Measurements from ENCODE around the gene L3MBTL4. TPM values are rescaled to one million over a fixed set of nuclear protein-coding genes. Genes with fewer than 3 reads are reported as not detected.

L3MBTL4 gene
- total RNA-seq, 1 experiment from 2014 or later: not detected

DNA sequence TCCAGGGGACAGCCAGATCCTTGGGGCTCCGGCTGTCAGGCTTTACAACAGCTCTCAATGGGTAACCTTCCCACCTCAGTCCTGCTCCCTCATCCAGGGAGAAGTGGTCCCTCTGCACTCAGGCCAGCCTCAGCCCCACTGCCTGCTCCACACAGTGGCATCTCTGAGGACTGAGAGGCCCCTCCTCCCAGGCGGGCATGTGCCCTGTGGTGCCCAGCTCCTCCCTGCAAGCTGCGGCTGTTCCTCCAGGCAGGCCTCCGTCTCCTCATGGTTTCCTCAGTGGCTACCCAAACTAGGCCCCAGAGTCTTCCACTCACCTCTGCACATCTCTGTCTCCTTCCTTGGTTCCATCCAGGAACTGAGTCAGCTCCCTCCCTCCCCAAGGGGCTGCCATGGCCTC, 437.7 kb downstream of the L3MBTL4 start:
- ChIA-PET POLR2A (ENCODE audit: low non-redundant PET) (no interaction called here), CTCF (no interaction called here)
- no peak overlapping the region for H3K27ac ChIP-seq (ENCODE audit: low read depth, low read length, poor library complexity, severe bottlenecking)
- H3K4me3 ChIP-seq (ENCODE audit: low read depth, low read length, poor library complexity, severe bottlenecking): no peak overlapping the region
- TF ChIP-seq, protein P1, sequence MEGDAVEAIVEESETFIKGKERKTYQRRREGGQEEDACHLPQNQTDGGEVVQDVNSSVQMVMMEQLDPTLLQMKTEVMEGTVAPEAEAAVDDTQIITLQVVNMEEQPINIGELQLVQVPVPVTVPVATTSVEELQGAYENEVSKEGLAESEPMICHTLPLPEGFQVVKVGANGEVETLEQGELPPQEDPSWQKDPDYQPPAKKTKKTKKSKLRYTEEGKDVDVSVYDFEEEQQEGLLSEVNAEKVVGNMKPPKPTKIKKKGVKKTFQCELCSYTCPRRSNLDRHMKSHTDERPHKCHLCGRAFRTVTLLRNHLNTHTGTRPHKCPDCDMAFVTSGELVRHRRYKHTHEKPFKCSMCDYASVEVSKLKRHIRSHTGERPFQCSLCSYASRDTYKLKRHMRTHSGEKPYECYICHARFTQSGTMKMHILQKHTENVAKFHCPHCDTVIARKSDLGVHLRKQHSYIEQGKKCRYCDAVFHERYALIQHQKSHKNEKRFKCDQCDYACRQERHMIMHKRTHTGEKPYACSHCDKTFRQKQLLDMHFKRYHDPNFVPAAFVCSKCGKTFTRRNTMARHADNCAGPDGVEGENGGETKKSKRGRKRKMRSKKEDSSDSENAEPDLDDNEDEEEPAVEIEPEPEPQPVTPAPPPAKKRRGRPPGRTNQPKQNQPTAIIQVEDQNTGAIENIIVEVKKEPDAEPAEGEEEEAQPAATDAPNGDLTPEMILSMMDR (conservative IDR thresholded peaks at IDR 0.05; ENCODE audit: low read depth, low read length): no peak
- peaks cover 10% of the 10 kb centered on the region for H3K9me3 ChIP-seq (ENCODE audit: low read depth, low read length, poor library complexity, severe bottlenecking)
- no peaks in the 10 kb centered on the region for H3K27me3 ChIP-seq (replicated peaks; ENCODE audit: insufficient read depth, low read depth, low read length, poor library complexity)
- intact Hi-C loops (cut with micrococcal nuclease; ENCODE audit: unreplicated experiment): no loop called here
- no peaks in the 10 kb centered on the region for H3K36me3 ChIP-seq (ENCODE audit: insufficient read depth, low read length, poor library complexity, severe bottlenecking)
- BruUV-seq (replicated peaks): no TSS peak
- no peak for DNase-seq (ENCODE audit: low spot score)
- no peaks in the 10 kb centered on the region for H3K4me1 ChIP-seq (ENCODE audit: insufficient read depth, low read length, poor library complexity, severe bottlenecking)

DNA sequence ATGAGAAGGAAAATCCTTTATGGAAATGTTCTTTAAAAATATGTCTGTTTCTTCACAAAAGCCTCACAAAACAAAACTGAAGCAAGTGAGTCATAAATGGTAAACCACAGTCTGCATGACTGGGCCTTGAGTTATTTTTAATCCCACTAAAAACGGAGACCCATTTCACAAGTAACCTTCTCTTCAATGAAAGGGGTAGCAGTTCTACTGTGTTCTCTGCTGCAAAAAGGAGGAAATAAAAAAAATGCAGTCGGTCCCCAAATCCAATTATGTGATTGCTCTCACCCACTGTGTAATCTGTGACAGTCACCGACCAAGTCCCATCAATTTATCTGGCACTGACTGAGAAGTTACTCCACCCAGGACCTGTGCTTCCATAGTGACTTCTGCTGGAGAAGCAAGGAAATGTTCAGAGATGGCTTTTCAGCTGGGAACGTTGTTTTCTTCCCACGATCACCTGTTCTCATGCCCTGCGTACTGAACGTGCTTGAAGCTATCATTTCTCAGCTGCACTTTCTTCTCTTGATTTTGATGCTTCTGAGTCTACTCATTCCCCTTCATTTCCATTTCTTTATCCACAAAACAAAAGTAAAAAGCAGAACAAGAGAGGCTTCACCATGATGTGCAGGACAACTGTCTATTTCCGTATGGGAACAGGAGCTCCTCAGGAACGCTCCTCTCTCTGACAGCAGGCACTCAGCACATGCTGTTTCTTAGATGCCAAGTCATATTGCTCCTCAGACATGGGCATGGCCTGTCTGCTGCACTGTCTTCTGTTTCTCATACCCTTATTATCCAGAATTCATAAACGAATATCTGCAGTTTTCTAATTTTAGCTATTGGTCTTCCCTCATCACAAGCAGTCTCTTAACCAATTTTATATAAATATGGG, 439.4 kb downstream of the L3MBTL4 start:
- Histone ChIP-seq H3K36me3 (ENCODE audit: insufficient read depth, low read length, poor library complexity, severe bottlenecking) (no peaks in the 10 kb centered on the region), H3K9me3 (ENCODE audit: low read depth, low read length, poor library complexity, severe bottlenecking) (peaks cover 14% of the 10 kb centered on the region), H3K27me3 (replicated peaks; ENCODE audit: insufficient read depth, low read depth, low read length, poor library complexity) (no peaks in the 10 kb centered on the region), H3K27ac (ENCODE audit: low read depth, low read length, poor library complexity, severe bottlenecking) (no peak overlapping the region), H3K4me1 (ENCODE audit: insufficient read depth, low read length, poor library complexity, severe bottlenecking) (no peaks in the 10 kb centered on the region), H3K4me3 (ENCODE audit: low read depth, low read length, poor library complexity, severe bottlenecking) (no peak overlapping the region)
- BruUV-seq (replicated peaks): no TSS peak
- intact Hi-C loops (cut with micrococcal nuclease; ENCODE audit: unreplicated experiment): no loop called here
- DNase-seq (ENCODE audit: low spot score): no peak
- ChIA-PET CTCF (no interaction called here), POLR2A (ENCODE audit: low non-redundant PET) (no interaction called here)
- no peak for TF ChIP-seq EZH2 (IDR thresholded peaks at IDR 0.05; ENCODE audit: borderline replicate concordance, low read depth, low read length, poor library complexity, severe bottlenecking)
- TF ChIP-seq, protein P1 (conservative IDR thresholded peaks at IDR 0.05; ENCODE audit: low read depth, low read length): no peak

DNA sequence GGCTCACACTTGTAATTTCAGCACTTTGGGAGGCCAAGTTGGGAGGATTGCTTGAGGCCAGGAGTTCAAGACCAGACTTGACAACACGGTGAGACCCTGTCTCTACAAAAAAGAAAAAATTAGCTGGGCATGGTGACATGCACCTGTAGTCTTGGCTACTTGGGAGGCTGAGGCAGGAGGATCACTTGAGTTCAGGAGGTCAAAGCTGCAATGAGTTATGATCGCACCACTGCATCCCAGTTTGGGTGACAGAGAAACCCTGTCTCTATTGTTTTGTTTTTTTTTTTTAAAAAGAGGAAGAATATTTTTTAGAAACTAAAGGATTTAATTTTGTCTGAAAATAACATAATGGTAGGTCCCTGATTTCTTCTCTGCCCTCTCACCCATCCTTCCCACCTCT, 440.0 kb downstream of the L3MBTL4 start:
- no peak overlapping the region for H3K27ac ChIP-seq (ENCODE audit: low read depth, low read length, poor library complexity, severe bottlenecking)
- POLR2A ChIA-PET (ENCODE audit: low non-redundant PET): no interaction called here

More for the DNA sequence above, 440.0 kb downstream of the L3MBTL4 start:
- no peaks in the 10 kb centered on the region for H3K27me3 ChIP-seq (replicated peaks; ENCODE audit: insufficient read depth, low read depth, low read length, poor library complexity)
- H3K4me1 ChIP-seq (ENCODE audit: insufficient read depth, low read length, poor library complexity, severe bottlenecking): no peaks in the 10 kb centered on the region
- no peak for TF ChIP-seq EZH2 (IDR thresholded peaks at IDR 0.05; ENCODE audit: borderline replicate concordance, low read depth, low read length, poor library complexity, severe bottlenecking)
- TF ChIP-seq, protein P1 (conservative IDR thresholded peaks at IDR 0.05; ENCODE audit: low read depth, low read length): no peak
- DNase-seq (ENCODE audit: low spot score): no peak
- CTCF ChIA-PET: no interaction called here
- H3K4me3 ChIP-seq (ENCODE audit: low read depth, low read length, poor library complexity, severe bottlenecking): no peak overlapping the region
- H3K9me3 ChIP-seq (ENCODE audit: low read depth, low read length, poor library complexity, severe bottlenecking): peaks cover 14% of the 10 kb centered on the region
- no TSS peak for BruUV-seq (replicated peaks)
- H3K36me3 ChIP-seq (ENCODE audit: insufficient read depth, low read length, poor library complexity, severe bottlenecking): no peaks in the 10 kb centered on the region
- intact Hi-C loops (cut with micrococcal nuclease; ENCODE audit: unreplicated experiment): no loop called here
